A204.1 (cell line): ENCODE data around the gene BAHD1.

ENCODE experiments used
- FAIRE-seq: peaks from 2 replicates; lab custom pipeline; 2012; peaks lifted over from hg19 to GRCh38; lab: Jason Lieb, UNC

BAHD1 gene

DNA sequence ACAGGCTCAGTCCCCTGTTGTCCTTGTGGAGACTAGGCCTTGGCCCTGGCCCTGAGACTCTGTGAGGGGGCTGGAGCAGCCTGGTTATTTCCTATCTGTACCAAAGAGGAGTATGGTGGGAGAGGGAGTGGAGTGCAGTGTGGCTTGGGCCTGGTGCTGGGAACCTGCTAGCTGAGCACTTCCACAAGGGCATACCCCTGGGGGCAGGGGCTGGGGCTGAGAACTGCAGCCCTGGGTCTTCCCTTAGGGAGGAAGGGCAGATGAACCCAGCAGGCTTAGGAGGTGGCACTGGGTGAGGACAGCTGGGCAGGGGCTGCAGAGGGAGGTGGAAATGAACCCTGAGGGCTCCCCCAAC lies 26.5 kb downstream of the BAHD1 start:
- no peak for FAIRE-seq

DNA sequence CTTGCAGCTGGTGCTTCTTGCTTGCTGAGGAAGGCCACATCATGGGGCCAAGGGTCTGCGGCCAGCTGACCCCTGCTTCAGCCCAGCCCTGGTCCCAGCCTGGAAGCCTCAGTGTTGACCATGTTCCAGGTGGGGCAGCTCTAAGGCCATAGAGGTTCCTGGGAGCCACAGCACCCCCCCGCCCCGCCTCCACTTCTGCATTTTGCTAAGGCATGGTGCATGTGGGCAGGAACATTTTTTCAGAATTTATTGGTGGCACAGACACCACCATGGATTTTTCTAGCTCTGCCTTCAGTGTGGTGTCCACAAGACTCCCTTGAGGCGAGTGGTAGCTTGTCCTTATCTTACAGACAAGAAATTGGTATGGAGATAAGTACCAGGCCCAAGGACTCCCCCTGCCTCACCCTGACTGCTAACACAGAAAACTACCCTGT lies 28.2 kb downstream of the BAHD1 start:
- FAIRE-seq: no peak

DNA sequence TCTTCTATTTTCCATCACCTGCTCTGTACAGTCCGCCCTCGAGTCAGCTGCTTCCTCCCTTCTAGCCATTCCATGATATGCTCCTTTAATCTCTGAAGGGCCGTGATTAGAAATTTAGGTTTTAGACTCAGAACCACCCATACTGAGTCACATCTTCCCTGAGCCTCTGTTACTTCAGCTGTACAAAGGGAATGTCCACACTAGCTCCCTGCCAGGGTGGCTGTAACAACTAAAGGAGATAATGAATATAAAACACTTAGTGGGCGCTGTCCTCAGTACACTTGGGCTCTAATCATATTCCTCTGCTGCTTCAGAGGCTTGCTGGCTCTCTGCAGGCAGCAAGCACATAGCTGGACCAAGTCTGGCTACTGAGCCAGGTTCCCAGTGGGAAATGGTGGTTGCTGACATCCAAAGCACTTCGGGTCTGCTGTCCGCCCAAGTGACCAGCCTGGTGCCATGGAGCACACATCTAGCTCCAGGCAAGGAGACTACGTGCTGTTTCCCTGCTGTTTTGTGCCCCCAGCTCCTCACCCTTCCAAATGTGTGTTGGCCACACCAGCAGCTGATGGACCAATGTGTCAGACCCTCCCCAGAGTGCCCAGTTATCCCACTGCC lies 29.1 kb downstream of the BAHD1 start:
- FAIRE-seq: no peak

DNA sequence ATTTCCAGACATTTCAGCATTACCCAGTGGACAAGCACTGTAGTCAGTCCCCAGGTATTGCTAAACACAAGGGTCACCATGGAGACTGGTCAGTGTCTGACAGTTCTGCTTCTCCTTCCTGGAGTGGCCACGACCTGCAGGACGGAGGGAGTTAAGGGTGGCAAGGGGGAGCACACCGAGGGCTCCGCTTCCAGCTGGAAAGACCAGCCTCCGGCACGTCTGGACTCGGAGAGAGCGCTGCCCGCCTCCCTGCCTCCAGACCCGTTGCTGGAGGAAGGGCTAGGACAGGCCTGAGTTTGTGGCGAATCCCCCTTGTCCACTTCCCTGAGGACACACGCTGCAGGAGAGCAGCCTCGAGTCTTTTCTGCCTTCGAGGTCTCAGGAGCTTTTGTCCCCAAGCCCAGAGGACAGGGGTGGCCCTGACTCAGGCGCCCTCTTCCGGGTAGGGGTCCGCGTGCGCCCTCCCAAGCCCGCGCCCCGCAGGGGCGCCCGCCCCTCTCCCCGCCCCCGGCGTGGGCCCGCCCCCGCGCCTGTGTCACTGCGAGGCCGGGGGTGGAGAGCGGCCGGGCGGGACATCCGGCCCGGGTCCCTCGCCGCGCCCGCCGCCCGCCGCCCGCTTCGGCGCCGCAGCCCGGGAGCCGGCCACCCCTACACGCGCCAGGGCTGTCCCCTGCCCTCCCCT lies 29.8 kb downstream of the BAHD1 start, which contains the start of gene CHST14:
CHST14 (plus strand) TSS at position 562 of the 682 bp plus-strand sequence. CDS start 230 bp downstream, outside the sequence.
- no peak for FAIRE-seq

DNA sequence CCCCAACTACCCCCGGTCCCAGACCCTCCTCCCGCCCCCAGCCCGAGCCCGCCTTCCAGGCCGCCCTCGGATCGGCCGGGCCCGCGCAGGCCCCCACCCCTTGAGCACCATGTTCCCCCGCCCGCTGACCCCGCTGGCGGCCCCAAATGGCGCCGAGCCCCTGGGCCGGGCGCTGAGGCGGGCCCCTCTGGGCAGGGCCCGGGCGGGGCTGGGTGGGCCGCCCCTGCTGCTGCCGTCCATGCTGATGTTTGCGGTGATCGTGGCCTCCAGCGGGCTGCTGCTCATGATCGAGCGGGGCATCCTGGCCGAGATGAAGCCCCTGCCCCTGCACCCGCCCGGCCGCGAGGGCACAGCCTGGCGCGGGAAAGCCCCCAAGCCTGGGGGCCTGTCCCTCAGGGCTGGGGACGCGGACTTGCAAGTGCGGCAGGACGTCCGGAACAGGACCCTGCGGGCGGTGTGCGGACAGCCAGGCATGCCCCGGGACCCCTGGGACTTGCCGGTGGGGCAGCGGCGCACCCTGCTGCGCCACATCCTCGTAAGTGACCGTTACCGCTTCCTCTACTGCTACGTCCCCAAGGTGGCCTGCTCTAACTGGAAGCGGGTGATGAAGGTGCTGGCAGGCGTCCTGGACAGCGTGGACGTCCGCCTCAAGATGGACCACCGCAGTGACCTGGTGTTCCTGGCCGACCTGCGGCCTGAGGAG lies 30.5 kb downstream of the BAHD1 start:
- no peak for FAIRE-seq

DNA sequence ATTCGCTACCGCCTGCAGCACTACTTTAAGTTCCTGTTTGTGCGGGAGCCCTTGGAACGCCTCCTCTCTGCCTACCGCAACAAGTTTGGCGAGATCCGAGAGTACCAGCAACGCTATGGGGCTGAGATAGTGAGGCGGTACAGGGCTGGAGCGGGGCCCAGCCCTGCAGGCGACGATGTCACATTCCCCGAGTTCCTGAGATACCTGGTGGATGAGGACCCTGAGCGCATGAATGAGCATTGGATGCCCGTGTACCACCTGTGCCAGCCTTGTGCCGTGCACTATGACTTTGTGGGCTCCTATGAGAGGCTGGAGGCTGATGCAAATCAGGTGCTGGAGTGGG lies 31.0 kb downstream of the BAHD1 start:
- FAIRE-seq: no peak

DNA sequence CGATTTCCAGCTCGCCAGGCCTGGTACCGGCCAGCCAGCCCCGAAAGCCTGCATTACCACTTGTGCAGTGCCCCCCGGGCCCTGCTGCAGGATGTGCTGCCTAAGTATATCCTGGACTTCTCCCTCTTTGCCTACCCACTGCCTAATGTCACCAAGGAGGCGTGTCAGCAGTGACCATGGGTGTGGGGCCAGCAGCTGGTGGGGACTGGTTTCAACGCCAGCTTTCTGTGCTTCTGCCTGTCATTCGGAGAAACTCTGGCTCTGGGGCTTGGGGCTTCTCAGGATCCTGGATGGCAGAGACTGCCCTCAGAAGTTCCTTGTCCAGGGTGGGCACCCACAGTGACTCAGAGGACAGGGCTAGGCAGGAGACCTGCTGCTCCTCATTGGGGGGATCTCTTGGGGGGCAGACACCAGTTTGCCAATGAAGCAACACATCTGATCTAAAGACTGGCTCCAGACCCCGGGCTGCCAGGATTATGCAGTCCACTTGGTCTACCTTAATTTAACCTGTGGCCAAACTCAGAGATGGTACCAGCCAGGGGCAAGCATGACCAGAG lies 31.5 kb downstream of the BAHD1 start:
- no peak for FAIRE-seq

DNA sequence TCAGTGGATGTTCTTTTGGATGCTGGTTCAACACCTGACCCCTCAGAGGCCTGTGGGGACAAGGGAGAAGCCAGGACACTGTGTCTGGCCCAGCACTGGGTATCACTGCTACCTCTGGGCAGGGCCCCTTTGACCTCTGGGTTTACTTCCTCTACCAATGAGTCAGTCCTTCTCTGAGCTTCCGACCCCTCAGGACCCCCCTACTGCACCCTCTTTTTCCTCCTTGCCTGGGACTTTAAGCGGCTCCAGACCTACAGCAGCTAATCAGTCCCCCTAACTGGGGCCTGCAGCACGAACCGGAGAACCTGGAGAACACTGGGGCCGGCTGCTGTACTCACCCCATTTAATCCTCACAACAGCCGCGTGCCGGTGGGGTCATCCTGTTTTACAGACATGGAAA lies 33.8 kb downstream of the BAHD1 start:
- no peak for FAIRE-seq

DNA sequence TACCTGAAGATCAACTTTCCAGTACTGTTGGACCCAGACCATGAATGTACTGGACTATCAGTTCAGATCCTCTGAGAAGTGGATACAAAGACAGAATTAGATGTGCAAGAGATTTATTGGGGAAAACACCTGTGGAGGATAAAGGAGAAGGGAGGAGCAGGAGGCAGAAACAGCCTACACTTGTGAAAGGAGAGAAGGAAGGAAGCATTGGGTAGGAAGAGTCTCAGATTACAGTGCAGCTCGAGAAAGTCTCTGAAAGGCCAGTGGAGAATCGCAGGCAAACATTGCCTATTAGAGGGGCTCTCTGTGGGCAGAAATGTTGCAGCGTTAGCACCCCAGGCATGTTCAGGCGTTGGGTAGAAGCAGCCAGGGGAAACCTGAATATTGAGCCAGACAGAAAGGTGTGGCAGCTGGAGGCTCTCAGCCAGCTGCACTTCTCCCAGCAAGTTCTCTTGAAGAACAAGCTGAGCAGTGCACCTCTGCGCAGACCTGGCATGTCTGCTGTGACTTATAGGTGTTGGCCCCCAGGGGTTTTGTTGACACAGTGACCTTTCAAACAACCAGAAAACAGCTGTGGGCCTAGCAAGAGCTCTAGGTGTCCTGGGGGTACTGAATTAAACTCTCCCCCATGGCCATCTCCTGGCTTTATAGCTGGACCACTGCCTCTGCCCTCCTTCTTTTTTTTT lies 37.0 kb downstream of the BAHD1 start:
- no peak for FAIRE-seq

DNA sequence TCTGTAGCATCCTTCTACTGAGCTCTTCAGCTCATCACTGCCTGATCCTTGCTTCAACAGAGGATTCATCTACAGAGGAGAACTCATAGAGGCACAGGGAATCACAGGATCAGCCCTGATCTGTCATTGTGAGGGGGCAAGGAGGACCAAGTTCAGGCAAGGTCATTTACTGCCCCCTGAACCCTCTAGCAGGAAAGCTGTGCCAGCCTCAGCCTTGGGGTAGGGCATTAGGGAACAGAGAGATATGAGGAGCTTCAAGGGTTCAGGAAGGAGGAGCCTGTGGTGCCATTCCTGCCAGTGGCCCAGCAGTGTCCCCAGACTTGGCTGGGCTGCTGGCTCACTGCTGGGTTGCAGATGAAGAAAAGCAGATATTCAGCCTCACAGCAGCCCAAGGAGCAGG lies 38.3 kb downstream of the BAHD1 start:
- no peak for FAIRE-seq

DNA sequence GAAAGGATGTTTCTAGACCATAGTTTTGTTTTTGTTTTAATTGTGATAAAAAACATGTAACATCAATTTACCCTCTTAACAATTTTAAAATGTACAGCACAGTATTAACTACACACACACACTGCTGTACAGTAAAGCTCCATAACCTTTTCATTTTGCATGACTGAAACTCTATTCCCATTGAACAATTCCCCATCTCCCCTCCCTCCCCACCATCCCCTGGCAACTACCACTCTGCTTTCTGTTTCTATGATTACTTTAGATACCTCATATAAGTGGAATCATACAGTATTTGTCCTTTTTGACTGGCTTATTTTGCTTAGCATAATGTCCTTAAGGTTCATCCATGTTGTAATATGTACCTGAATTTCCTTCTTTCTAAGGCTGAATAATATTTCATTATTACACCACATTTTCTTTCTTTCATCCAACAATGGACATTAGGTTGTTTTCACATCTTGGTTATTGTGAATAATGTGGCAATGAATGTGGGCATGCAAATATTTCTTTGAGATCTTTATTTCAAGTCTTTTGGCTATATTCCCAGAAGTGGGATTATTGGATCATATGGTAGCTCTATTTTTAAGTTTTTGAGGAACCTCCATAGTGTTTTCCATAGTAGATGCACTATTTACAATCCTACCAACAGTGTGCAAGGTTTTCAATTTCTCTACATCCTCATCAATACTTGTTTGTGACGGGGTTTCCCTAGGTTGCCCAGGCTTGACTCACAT lies 40.8 kb downstream of the BAHD1 start:
- FAIRE-seq: no peak

DNA sequence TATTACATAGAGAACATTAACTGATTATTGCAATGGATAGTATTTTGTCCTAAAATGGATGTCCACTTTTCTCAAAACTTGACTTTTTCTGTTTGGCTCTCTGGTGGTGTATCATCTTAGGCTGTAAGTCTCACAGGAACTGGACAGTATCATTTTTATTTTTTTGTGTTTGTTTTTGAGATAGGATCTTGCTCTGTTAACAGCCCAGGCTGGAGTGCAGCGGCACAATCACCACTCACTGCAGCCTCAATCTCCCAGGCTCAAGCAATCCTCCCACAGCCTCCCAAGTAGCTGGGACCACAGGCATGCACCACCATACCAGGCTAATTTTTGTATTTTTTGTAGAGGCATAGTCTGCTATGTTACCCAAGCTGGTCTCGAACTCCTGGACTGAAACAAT lies 43.2 kb downstream of the BAHD1 start:
- FAIRE-seq: no peak

DNA sequence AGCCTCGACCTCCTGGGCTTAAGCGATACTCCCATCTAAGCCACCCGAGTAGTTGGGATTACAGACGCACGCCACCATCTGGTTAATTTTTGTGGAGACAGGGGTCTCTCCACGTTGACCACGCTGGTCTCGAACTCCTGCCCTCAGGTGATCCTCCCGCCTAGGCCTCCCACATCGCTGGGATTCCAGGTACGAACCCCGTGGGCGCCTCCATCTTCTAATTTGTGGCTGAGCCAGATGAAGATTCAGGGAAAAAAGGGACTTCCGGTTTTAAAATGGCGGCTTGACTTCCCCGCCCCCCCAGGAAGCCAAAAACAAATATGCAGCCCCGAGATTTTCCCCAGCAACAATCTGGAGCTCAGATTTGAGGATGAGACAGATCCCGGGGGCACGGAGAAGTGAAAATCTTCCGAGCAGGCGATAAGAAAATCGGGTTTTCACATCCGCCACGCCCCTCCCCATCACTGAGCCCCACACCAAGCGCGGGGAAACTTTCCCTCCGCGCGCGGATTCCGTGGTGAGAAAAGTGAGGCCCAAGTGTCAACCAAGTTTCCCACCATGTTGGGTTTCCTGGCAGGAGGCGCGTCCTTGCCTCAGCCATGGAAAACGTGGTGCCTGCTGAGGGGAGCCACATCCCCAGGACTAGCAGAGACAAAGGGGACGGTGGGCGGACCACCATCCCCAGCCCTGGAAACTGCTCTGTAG lies 45.5 kb downstream of the BAHD1 start:
- FAIRE-seq: no peak

DNA sequence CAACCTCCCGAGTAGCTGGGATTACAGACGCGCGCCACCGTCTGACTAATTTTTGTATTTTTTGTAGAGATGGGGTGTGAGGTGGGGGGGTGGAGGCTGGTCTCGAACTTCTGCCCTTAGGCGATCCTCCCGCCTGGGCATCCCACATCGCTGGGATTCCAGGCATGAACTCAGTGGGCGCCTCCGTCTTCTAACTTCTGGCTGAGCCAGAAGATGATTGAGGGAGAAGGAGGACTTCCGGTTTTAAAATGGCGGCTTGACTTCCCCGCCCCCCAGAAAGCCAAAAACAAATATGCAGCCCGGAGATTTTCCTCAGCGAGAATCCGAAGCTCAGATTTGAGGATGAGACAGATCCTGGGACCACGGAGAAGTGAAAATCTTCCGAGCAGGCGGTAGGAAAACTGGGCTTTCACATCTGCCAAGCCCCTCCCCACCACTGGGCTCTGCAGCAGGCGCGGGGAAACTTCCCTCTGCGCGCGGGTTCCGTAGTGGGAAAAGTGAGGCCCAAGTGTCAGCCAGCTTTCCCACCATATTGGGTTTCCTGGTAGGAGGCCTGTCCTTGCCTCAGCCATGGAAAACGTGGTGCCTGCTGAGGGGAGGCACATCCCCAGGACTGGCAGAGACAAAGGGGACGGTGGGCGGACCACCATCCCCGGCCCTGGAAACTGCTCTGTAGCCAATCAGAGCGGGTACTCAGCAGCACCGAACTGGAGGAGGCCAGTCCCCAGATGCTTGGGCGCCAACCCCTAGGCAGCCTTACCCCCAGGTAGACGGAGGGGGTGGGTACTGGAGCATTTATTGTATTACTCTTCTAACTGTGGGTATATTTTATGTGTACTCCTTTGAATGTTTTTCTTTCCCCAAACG lies 47.3 kb downstream of the BAHD1 start:
- no peak for FAIRE-seq

DNA sequence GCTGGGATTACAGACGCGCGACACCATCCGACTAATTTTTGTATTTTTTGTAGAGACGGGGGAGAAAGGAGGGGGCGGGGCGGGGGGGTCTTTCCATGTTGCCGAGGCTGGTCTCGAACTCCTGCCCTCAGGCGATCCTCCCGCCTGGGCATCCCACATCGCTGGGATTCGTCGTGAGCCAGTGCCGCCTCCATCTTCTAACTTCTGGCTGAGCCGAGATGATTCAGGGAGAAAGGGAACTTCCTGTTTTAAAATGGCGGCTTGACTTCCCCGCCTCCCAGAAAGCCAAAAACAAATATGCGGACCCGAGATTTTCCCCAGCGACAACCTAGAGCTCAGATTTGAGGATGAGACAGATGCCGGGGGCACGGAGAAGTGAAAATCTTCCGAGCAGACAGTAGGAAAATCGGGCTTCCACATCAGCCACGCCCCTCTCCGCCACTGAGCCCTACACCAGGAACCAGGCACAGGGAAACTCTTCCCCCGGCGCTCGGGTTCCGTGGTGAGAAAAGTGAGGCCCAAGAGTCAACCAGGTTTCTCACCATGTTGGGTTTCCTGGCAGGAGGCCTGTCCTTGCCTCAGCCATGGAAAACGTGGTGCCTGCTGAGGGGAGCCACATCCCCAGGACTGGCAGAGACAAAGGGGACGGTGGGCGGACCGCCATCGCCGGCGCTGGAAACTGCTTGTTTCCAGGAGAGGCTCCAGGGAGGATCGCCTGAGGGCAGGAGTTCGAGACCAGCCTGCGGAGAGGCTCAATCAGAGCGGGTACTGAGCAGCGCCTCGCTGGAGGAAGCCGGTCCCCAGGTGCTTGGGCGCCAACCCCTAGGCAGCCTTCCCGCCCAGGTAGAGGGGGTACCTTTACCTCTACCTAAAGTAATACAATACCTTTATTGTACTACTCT lies 48.8 kb downstream of the BAHD1 start:
- FAIRE-seq: no peak

DNA sequence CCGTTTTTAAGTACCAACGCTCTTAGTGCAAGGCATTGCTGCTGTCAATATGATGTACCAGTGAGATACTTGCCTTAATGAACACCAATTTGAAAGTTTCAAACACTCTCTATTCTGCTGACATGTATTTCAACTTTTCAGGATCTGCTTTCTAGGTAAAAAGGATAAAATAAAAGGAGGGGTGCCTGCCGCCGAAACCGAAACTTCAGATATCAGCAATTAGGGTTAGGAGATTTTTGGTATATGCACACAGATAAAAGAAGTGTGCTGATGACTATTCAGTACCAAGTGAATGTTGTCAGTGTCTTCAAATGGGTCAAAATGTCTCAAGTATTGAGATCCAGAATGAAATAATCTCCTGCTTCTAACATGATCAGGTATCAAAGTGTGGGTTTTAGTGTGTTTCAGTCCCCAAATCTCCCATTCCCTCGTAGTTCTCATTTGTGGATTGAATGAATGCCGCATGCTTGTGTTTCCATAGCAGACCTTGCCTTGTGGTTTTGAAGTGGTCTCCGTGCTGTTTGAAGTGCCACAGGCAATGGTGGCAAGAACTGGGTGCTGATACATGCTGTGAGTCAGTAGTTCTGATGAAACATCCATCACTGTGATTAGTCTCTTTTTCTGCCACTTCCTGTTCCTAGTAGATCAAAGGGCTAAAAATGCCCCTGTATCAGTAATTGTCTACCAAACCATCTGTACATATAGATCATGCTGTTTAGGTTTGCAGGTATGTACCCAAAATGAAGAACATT lies 52.5 kb downstream of the BAHD1 start:
- no peak for FAIRE-seq

DNA sequence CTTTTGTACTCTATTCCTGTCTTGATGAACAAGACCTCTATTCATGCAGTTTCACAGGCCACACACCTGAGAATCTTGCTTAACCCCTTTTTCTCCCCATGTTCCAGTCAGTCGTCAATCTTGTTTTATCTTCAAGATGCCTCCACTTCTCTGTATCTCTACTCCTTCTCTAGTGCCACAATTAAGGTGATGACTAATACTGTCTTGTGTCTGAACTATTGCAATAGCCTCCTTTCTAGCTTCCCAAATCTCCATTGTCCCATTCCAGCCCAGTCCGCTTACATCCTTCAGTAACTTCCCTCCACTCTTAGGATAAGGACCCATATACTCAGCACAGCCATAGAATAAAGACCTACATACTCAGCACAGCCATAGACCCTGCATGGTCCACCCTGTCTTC lies 54.8 kb downstream of the BAHD1 start:
- no peak for FAIRE-seq

DNA sequence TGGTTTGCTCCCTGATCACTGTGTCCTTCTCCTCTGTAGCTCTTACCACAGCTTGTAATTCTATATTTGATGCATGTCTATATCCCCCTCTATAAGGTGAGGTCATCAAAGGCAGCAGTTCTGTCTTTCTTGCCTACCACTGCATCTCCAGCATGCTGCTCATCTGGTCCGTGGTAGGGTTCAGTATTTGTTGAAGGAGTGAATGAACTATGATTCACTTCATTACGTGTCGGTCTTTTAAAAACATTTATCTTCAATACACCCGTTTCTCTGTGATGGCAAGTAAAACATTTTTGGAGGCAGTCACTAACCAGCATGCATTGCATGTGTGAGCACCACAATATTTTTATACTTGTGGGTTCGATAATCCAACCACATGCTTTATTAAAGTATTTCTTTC lies 57.7 kb downstream of the BAHD1 start:
- no peak for FAIRE-seq

DNA sequence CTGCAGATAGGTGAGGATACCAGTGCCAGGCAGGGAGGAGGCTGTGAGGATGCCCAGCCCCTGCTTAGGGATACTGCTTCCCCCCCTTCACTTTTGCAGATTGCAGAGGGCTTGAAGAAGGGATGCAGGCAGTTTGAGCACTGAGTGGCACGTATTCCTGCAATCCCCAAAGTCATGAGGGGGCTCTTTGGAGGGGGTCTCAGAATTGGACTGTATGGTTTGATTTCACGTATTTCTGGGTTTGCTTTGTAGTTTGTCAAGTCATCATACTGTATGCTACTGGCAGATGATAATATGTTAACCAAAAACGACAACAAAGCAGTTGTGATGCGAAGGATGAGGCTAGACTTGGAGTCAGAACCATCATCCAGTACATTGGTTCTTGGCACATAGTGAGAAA lies 58.1 kb downstream of the BAHD1 start:
- FAIRE-seq: no peak
